Pancreas (tissue), 10 donors: ENCODE results near the gene MOB4. TPM values are rescaled to one million over a fixed set of nuclear protein-coding genes. Genes with fewer than 3 reads are reported as not detected.

ENCODE experiments used
- ATAC-seq, 4 donors: fragments of 200-7000 bp; cut with Tn5 transposase; one replicate each; pipeline versions ENCODE4 v1.8.0 to v1.9.1; 2020; ENCODE audit warnings: mild to moderate bottlenecking in 4 of 4, moderate library complexity in 4 of 4
- DNase-seq, 6 donors: peaks; one replicate each; pipeline ENCODE4 v3.0.0-alpha.2; 2020
- FAIRE-seq: peaks from 2 replicates; lab custom pipeline; 2012; peaks lifted over from hg19 to GRCh38; lab: Jason Lieb, UNC
- H3K27ac ChIP-seq, 4 donors: fragments of 200-600 bp; sonication (generic); 1 replicate in 3 of 4; 2 replicates in 1 of 4; pipeline versions ENCODE4 v1.5.0 to v1.8.0; 2020
- H3K27me3 ChIP-seq, 4 donors: fragments of 200-600 bp; one replicate each; pipeline ENCODE4 v1.8.0; 2021
- H3K36me3 ChIP-seq, 3 donors: fragments of 200-600 bp; sonication (generic) in 1 of 3; one replicate each; pipeline versions ENCODE4 v1.5.0 to v1.8.0; 2020 to 2021
- H3K4me1 ChIP-seq, 3 donors: fragments of 200-600 bp; one replicate each; pipeline ENCODE4 v1.8.0; 2021
- H3K4me3 ChIP-seq, 4 donors: fragments of 200-600 bp; sonication (generic) in 2 of 4; one replicate each; pipeline versions ENCODE4 v1.5.0 to v1.8.0; 2020 to 2021
- H3K9me3 ChIP-seq, 4 donors: fragments of 200-600 bp; one replicate each; pipeline ENCODE4 v1.8.0; 2021
- WGBS, 2 donors: extraction: QIAGEN DNeasy Blood & Tissue Kit; methylation state at CpG; one replicate each; pipeline ENCODE4 v1.1.7; 2013; 5-methylcytosine and 5-hydroxymethylcytosine counted together
- intact Hi-C, 3 donors: fragments of 100-400 bp; cut with DNase I; formaldehyde crosslinking; loops; one replicate each; pipeline versions ENCODE4 v1.11.1 to v1.14.2; 2022
- polyA plus RNA-seq, 2 donors: library from polyadenylated mRNA; stranded (reverse); fragments of 200-250 nt; gene quantifications; one replicate each; pipeline ENCODE4 v1.2.3, GENCODE V29; 2013
- total RNA-seq, 6 donors: library from RNA; stranded (reverse); fragmentation: NEBNext Ultra II Directional in 4 of 6; extraction: Animal tissue kit (Norgen Biotek cat#: 25700) in 4 of 6; gene quantifications; one replicate each; pipeline versions ENCODE4 v1.2.1 to v1.2.4, GENCODE V29; 2021 to 2023
- TF ChIP-seq, protein P1 (sequence below), 4 donors: fragments of 200-600 bp; sonication (generic) in 3 of 4; IDR thresholded peaks; one replicate each; pipeline versions ENCODE4 v1.5.0 to v1.8.0; 2021; ENCODE audit warnings: antibody characterized with exemption in 4 of 4
- donor health status: healthy with polysubstance abuse.
- donor health status: DM: no; HTN: no; CAD: no; lungs with moderate emphysema.
- donor health status: DM: no; HTN: no; CAD: no.
- donor health status: control.
- donor health status: control.
- donor health status: Bipolar disorder and iron deficiency.
- donor health status: DM: yes; HTN: yes; CAD: no.
- donor health status: DM: no; HTN: no; CAD: no.
- donor health status: DM: no; HTN: no; CAD: no.
- donor health status: DM: yes; HTN: yes; CAD: no.

The MOB4 gene
- total and polyA plus RNA-seq, 8 donors: 4.6 to 18.3 (median 6.9) TPM

DNA sequence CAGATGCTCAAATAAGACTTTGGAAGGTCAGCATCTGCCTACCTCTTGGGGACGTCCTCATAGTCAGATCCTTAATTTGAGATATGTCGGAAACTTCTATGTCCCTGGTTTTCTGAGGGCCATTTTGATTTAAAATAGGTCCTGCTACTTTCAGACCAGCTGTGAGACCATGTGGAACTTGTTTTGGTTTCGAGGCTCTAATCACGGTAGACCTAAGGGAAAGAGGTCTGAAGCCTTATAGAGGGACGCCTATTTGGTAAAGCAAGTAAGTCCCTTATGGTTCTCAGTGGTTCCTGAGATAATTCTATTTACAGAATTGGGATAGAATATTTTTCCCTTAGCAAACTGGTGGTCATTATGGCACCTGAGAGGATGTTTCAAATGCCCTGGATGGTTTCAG, 84.4 kb downstream of the MOB4 start:
- no peak overlapping the region for H3K27ac ChIP-seq
- FAIRE-seq: no peak
- no peaks in the 10 kb centered on the region for H3K36me3 ChIP-seq
- no peak for ATAC-seq
- WGBS, 2 donors: 76 to 83% methylated on average over 5 of the region's 5 CpGs
- TF ChIP-seq, protein P1, sequence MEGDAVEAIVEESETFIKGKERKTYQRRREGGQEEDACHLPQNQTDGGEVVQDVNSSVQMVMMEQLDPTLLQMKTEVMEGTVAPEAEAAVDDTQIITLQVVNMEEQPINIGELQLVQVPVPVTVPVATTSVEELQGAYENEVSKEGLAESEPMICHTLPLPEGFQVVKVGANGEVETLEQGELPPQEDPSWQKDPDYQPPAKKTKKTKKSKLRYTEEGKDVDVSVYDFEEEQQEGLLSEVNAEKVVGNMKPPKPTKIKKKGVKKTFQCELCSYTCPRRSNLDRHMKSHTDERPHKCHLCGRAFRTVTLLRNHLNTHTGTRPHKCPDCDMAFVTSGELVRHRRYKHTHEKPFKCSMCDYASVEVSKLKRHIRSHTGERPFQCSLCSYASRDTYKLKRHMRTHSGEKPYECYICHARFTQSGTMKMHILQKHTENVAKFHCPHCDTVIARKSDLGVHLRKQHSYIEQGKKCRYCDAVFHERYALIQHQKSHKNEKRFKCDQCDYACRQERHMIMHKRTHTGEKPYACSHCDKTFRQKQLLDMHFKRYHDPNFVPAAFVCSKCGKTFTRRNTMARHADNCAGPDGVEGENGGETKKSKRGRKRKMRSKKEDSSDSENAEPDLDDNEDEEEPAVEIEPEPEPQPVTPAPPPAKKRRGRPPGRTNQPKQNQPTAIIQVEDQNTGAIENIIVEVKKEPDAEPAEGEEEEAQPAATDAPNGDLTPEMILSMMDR (IDR thresholded peaks at IDR 0.05): no peak
- no peaks in the 10 kb centered on the region for H3K4me1 ChIP-seq
- DNase-seq: no peak
- no peak overlapping the region for H3K4me3 ChIP-seq
- H3K27me3 ChIP-seq: no peaks in the 10 kb centered on the region
- intact Hi-C loops: no loop called here
- no peaks in the 10 kb centered on the region for H3K9me3 ChIP-seq

DNA sequence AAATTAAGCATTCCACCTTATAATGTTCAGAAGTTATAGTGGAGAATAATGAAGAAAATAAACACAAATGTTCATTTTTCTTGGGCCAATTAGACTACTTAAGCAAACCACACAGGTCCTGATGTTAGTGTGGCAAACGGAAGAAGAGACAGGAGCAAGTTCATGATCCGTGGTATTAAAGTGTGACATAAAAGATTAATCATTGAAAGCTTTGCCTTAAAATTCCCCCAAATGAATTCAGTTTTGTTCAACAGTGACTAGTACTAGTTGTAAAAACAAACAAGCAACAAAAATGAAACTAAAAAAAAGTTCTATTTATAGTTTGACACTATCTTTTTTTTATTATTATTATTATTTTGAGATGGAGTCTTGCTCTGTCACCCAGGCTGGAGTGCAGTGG, 85.9 kb downstream of the MOB4 start:
- no peaks in the 10 kb centered on the region for H3K9me3 ChIP-seq
- WGBS, 2 donors: 57 to 76% methylated on average over 2 of the region's 2 CpGs
- ATAC-seq (no peak), FAIRE-seq (no peak), DNase-seq (no peak)
- H3K27ac ChIP-seq: no peak overlapping the region
- no peak overlapping the region for H3K4me3 ChIP-seq
- no peaks in the 10 kb centered on the region for H3K4me1 ChIP-seq
- no peaks in the 10 kb centered on the region for H3K36me3 ChIP-seq
- no peaks in the 10 kb centered on the region for H3K27me3 ChIP-seq
- TF ChIP-seq, protein P1 (IDR thresholded peaks at IDR 0.05): no peak
- intact Hi-C loops: no loop called here

Other genes starting within 250 kb of the MOB4 start
- gene ANKRD44, start 205.3 kb upstream of the MOB4 start, total RNA-seq: 10 to 100 TPM in 1 of 6 donors, 1 to 10 TPM in 5; 6.9 to 12.5 (median 8.5) TPM
- gene ANKRD44, start 205.3 kb upstream of the MOB4 start, polyA plus RNA-seq: 1 to 10 TPM; 1.9 to 2.6 TPM
- gene SF3B1, start 81.0 kb upstream of the MOB4 start, total RNA-seq: 100 to 1,000 TPM in 4 of 6 donors, 10 to 100 TPM in 2; 75.8 to 169 (median 121) TPM
- gene SF3B1, start 81.0 kb upstream of the MOB4 start, polyA plus RNA-seq: 100 to 1,000 TPM; 173 to 277 TPM
- gene COQ10B, start 62.5 kb upstream of the MOB4 start, total RNA-seq: 10 to 100 TPM in 2 of 6 donors, 1 to 10 TPM in 4; 7.6 to 10.1 (median 9.7) TPM
- 10 to 100 TPM in 1 of 2 donors, 1 to 10 TPM in 1; 5.7 to 10.8 TPM for gene COQ10B, start 62.5 kb upstream of the MOB4 start, polyA plus RNA-seq
- gene HSPD1, start 16.2 kb upstream of the MOB4 start, total RNA-seq: 100 to 1,000 TPM; 114 to 181 (median 137) TPM
- 100 to 1,000 TPM in 1 of 2 donors, 10 to 100 TPM in 1; 94.8 to 145 TPM for gene HSPD1, start 16.2 kb upstream of the MOB4 start, polyA plus RNA-seq
- gene HSPE1, start 15.7 kb upstream of the MOB4 start, total RNA-seq: 10 to 100 TPM; 17.1 to 51.9 (median 31.2) TPM
- 10 to 100 TPM; 87.4 to 98.6 TPM for gene HSPE1, start 15.7 kb upstream of the MOB4 start, polyA plus RNA-seq
- gene RFTN2, start 159.5 kb downstream of the MOB4 start, total RNA-seq: 1 to 10 TPM in 5 of 6 donors, under 1 TPM in 1; 0.92 to 7.6 (median 1.7) TPM
- under 1 TPM; 0.77 to 0.80 TPM for gene RFTN2, start 159.5 kb downstream of the MOB4 start, polyA plus RNA-seq
- gene MARS2, start 189.3 kb downstream of the MOB4 start, total RNA-seq: 1 to 10 TPM; 2.0 to 5.3 (median 4.0) TPM
- gene MARS2, start 189.3 kb downstream of the MOB4 start, polyA plus RNA-seq: 1 to 10 TPM; 1.4 to 2.6 TPM